IPS-NIHi11 (cell line): ENCODE results near the gene ATXN1L.
"Not testable (repeated sequence)": the region's sequence is repeated elsewhere in the genome, so short reads cannot be mapped to it uniquely, and the experiment has no call there.

Experiments used
- DNase-seq: peaks from one replicate; pipeline ENCODE4 v3.0.0; 2012; ENCODE audit warnings: mixed read lengths, low spot score

The ATXN1L gene

GRCh38 chr16:71853413-71853812 lies 7.6 kb downstream of the ATXN1L start:
- DNase-seq, result no peak

- no peak for DNase-seq
Observed at GRCh38 chr16:71854369-71854948, 8.7 kb downstream of the ATXN1L start.

- DNase-seq, result no peak
Observed at GRCh38 chr16:71855937-71856662, 10.3 kb downstream of the ATXN1L start.

- no peak for DNase-seq
Observed at GRCh38 chr16:71859762-71860521, 14.2 kb downstream of the ATXN1L start.

GRCh38 chr16:71863995-71864394 lies 18.2 kb downstream of the ATXN1L start:
- no peak for DNase-seq

- no peak for DNase-seq
Observed at GRCh38 chr16:71865173-71865863, 19.5 kb downstream of the ATXN1L start.

- DNase-seq, result not testable (repeated sequence)
Observed at GRCh38 chr16:71867175-71867574, 21.4 kb downstream of the ATXN1L start.

GRCh38 chr16:71867939-71868338 lies 22.2 kb downstream of the ATXN1L start:
- DNase-seq, result no peak

GRCh38 chr16:71869089-71869488 lies 23.3 kb downstream of the ATXN1L start:
- no peak for DNase-seq

GRCh38 chr16:71870818-71871217 lies 25.0 kb downstream of the ATXN1L start:
- DNase-seq, result no peak

GRCh38 chr16:71873199-71873598 lies 27.4 kb downstream of the ATXN1L start:
- DNase-seq, result no peak

- DNase-seq, result no peak
Observed at GRCh38 chr16:71878911-71879310, 33.1 kb downstream of the ATXN1L start.

GRCh38 chr16:71880176-71880575 lies 34.4 kb downstream of the ATXN1L start:
- no peak for DNase-seq

GRCh38 chr16:71882505-71883167 lies 36.9 kb downstream of the ATXN1L start:
- peak; percentile 69 for DNase-seq

GRCh38 chr16:71883168-71883848 lies 37.5 kb downstream of the ATXN1L start:
- peak; percentile 62 for DNase-seq

GRCh38 chr16:71883849-71884638 lies 38.3 kb downstream of the ATXN1L start, which contains the start of gene ZNF821:
Gene ZNF821 (minus strand): TSS chr16:71884182. CDS start chr16:71879946, 4,236 bp downstream.
- peak; percentile 99 for DNase-seq

GRCh38 chr16:71885261-71885650 lies 39.5 kb downstream of the ATXN1L start:
- no peak for DNase-seq

- DNase-seq, result no peak
Observed at GRCh38 chr16:71889147-71889546, 43.4 kb downstream of the ATXN1L start.

- DNase-seq, result no peak
Observed at GRCh38 chr16:71893888-71894228, 48.1 kb downstream of the ATXN1L start.

GRCh38 chr16:71894229-71894920 lies 48.6 kb downstream of the ATXN1L start:
- peak; percentile 17 for DNase-seq
